ENCODE results near the gene MLKL.

- TF ChIP-seq CTCF (IDR thresholded peaks at IDR 0.05) (no peak), POLR2AphosphoS5 (IDR thresholded peaks at IDR 0.05) (no peak)
Measured at GRCh38 chr16:74748616-74749026, 48.0 kb upstream of the MLKL start.

Measured in breast epithelium (tissue), 3 donors.